HG03108 (cell line): Measurements from ENCODE around the gene SYT14.
"Not testable (repeated sequence)": the region's sequence is repeated elsewhere in the genome, so short reads cannot be mapped to it uniquely, and the experiment has no call there.

ENCODE experiments used
- ATAC-seq: cut with Tn5 transposase; IDR thresholded peaks from one replicate; pipeline ENCODE4 v1.9.1; 2021; ENCODE audit warnings: moderate library complexity; ENCODE audit not compliant: unreplicated experiment

The SYT14 gene

DNA sequence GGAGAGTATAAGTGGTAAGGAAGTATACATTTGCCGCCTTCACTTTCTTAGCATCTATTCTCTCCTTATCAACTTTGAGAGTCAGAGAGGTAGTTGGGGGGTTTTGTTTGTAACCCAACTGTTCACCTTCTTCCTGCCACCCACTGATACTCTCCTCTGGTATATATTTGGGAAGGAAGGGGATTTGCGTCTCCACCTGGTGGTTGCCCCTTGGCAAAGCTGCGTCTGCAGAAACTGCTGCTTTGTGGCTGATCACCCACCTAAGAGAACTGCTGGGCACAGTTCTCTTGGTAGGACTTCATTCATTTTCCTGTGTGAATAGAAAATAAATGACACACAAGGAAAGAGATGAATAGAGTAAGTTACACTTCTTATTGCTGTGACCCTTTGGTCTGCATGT lies 87.0 kb downstream of the SYT14 start:
- no peak for ATAC-seq

DNA sequence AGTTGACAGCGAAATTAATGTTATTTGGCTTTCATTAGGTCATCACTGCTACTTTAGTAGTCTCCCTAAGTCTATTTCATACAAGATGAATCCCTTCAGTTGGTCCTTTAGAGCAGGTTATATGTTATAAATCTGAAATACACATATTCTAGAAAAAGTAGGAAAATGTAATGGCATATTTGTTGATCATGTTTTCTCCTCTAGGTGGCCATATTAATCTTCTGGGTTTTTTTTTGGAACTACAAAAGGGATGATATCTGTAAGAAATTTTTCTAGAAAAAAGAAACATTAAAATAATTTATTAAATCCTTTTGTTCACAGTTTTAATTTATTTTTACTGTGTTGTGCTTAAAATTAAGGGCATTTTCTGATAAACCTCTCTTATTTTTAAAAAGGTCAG lies 87.9 kb downstream of the SYT14 start:
- no peak for ATAC-seq

DNA sequence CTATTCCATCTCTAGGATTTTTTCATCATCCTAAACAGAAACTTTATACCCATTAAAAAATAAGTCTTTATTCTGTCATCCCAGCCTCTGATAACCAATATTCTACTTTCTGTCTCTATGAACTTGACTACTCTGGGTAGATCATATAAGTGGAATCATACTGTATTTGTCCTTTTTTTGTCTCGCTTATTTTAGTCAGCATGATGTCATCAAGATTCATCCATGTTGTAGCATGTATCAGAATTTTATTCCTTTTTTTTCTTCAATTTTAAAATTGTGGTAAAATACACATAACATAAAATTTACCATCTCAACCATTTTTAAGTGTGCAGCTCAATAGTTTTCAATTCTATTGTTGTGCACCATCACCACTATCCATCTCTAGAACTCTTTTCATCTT lies 90.0 kb downstream of the SYT14 start:
- no peak for ATAC-seq

DNA sequence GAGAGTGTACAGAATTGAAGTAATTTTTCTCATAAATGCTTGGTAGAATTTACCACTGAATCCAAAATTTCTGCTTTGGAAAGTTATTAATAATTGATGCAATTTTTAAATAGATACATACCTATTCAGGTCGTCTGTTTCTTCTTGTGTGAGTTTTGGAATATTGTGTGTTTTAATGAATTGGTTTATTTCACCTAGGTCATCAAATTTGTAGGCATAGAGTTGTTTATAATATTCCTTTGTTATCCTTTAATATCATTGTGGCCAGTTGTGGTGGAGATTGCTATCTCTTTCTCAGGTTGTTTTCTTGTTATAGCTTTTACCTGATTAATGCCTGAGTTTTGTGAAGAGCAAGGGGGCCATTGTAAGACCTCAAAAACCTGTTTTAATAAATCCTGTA lies 93.5 kb downstream of the SYT14 start:
- ATAC-seq, result no peak

DNA sequence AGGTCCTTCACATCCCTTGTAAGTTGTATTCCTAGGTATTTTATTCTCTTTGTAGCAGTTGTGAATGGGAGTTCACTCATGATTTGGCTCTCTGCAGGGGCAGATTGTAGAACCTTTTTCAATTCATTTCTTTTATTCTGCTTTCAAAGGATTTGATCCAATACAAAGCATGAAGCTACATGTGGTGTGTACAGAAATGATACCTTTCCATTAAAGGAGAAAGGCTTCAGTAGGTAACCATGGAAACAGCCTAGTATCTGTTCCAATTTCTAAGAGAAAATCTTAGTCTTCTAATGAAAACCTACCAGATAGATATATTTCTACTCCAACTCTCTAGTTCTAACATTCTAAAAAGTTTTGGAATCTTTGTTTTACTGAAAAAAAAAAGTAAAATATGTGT lies 105.0 kb downstream of the SYT14 start:
- no peak for ATAC-seq

DNA sequence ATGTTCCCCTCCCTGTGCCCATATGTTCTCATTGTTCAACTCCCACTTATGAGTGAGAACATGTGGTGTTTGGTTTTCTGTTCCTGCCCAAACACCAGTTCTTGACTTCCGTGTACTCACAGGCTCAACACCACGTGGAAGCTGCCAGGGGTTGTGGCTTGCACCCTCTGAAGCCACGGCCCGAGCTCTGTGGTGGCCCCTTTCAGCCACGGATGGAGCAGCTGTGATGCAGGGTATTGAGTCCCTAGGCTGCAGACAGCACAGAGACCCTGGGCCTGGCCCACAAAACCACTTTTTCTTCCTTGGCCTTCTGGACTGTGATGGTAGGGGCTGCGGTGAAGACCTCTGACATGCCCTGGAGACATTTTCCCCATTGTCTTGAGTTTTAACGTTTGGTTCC lies 111.6 kb downstream of the SYT14 start:
- ATAC-seq, result no peak

DNA sequence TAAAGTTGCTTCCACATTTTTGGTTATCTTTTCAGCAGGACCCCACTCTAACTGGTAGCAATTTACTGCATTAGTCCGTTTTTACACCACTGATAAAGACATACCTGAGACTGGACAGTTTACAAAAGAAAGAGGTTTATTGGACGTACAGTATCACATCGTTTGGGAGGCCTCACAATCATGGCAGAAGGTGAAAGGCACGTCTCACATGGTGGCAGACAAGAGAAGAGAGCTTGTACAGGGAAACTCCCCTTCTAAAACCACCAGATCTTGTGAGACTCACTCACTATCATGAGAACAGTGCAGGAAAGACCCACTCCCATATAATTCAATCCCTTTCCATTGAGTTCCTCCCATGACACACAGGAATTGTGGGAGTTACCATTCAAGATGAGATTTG lies 112.5 kb downstream of the SYT14 start:
- not testable (repeated sequence) for ATAC-seq

DNA sequence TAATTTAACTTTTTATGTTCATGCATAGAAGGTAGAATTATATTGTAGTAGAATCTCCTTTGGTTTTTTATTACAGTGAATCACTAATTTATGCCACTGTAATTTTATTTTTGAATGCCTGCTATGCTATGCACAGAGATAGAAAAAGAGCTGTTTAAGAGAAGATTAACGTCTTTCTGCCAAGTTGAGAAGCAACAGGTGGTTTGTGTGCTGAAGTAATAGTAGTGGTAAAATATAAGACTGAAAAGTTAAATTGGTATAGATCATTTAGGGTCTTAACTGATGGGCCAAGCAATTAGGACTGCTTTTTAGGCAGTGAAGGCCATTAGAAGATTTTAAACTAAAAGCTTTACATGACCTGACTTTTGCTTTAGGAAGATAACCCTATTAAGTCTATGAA lies 115.1 kb downstream of the SYT14 start:
- ATAC-seq, result no peak

DNA sequence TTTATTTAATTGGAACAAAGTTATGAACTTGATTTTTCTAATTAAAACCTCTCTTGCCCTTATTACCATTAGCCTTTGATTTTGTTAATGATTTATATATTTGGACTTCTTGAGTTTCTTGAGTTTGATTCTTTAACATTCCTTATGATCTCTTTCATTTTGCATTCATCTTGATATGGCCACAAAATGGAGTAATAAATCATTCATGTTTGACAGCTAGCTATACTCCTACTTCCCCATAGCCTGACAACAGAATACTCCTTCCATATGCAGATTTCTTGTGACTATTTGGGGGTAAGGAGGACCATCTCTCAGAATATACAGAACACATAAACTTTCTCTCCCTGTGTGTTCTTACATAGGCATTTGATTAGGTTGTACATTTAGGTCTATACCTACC lies 119.6 kb downstream of the SYT14 start:
- no peak for ATAC-seq

DNA sequence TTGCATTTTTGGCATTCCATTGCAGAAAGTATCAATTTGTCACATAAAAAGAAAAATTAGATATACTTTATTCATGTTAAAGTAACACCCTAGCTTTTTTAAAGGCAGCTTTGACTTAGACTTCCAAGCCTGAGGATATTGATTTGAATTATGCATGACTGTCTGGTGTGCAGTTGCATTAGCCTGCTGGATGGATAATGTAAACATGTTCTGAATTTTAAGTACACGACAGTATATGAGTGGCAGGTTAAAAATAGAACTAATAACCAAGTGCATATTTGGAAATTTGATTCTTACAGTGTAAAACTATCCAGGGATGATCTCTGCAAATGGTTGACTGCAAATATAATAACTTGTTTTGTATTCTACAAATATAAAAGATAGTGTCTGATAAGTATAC lies 124.0 kb downstream of the SYT14 start:
- no peak for ATAC-seq

DNA sequence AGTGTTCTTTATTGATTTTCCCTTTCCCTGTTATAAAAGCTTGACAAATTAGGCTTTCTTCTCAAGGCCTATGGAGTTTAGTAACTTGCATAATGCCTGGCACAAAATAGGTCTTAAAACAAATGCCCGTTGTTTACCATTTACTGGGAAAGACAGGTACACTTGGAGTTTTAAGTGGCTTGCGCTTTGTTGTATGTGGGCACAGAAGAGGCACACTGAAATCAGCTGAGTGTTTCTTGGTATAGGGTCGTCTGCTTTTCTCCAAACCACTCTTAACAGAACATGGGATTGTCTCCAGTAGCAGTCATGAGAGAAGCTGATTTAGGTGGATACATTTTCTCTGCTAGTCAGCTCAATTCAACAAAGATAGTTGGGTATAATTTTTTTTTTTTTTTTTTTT lies 132.5 kb downstream of the SYT14 start:
- ATAC-seq, result no peak

DNA sequence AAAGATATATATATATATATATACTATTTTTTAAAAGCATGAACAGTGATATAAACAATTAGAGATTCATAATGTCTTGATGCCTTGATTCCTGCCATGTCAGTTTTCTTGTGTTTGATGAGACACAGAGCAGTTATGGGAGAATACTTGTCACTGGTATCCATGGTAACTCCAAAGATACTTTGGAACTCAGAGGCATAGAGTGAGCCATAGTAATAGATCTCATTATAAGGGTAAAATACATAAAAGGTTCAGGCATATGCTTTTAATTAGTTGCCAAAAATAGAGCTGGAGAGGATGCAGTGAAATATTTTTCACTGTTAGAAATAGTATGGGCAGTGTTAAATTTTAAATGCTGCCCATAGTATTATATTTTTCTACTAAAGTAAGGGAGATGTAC lies 134.1 kb downstream of the SYT14 start:
- ATAC-seq, result no peak

DNA sequence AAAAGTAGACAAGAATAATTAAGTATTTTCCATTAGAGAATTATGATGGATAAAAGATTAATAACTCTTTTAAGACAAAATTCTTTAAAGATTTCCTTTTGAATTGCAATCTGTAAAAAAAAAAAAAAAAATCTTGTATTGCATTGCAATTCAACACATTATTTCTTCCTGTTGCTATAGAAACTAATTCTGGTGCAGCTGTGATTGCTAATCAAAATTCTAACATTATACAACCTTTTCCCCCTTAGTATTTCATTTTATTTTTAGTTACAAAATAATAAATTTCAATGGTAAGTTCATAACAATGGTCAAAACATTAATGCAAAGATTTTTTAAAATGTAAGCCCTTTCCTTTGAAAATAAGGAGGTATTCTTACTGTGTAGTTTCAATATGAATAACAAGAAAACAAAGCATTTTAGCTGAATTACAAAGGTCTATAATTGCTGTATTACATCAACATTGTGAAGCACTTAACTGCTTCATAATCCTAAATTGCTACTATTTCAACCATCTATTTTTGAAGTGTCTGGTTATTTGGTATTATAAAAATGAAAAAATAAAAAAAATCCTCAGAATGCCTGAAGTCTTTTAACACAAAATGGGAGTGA lies 135.0 kb downstream of the SYT14 start:
- no peak for ATAC-seq

DNA sequence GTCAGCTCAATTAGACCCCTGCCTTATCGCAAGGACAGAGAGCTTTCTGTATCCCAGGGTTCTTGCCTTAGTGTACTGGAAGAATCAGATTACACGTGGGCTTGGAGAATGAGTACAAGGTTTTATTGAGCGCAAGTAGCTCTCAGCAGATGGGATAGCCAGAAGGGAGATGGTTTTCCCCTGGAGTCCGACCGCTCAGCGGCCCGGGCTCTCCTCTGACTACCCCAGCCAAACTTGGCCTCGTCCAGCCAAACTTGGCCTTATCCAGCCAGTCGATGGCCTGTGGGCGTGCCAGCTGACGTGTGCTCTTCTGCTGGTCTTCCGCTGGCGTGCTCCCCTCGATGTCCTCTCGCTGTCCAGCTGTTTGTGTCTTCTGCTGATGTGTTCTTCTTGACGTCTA lies 136.9 kb downstream of the SYT14 start:
- no peak for ATAC-seq

DNA sequence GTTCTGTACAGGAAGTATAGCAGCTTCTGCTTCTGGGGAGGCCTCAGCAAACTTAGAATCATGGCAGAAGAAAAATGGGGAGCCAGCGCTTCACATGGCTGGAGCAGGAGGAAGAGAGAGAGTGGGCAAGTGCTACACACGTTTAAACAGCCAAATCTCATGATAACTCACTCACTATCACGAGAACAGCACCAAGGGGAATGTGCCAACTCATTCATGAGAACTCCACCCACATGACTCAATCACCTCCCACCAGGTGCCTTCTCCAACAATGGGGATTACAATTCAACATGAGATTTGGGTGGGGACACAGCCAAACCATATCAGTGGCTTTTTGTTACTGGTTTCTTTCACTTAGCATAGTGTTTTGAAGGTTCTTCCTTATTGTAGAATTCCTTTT lies 138.6 kb downstream of the SYT14 start:
- no peak for ATAC-seq

DNA sequence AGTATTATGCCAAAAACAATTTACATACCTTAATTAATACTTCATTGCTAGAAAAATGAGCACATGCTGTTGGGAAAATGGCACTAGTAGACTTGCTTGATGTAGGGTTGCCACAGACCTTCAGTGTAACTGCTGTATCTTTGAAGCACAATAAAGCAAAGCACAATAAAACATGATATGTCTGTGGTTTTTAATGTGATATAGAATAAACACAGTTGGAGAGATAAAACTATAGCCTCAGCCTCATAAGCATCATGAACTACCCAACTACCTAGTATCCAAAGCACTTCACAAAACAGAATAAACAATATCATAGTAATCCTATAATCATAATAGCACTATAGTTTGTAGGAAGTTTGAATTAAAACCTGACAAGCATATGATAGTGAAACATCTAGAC lies 143.5 kb downstream of the SYT14 start:
- ATAC-seq, result no peak

DNA sequence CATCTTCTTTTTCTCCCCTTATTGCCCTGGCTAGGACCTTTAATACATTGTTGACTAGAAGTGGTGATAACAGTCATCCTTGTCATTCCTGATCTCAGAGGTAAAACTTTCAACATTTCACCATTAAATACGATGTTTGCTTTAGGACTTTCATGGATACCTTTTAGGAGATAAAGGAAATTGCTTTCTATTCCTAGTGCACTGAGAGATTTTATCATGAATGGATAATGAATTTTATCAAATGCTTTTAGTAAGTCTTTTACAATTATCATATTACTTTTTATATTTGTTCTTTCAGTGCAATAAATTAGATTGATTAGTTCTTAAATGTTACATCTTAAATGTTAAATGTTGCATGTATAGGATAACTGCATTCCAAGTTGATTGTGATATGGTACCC lies 147.3 kb downstream of the SYT14 start:
- ATAC-seq, result no peak

DNA sequence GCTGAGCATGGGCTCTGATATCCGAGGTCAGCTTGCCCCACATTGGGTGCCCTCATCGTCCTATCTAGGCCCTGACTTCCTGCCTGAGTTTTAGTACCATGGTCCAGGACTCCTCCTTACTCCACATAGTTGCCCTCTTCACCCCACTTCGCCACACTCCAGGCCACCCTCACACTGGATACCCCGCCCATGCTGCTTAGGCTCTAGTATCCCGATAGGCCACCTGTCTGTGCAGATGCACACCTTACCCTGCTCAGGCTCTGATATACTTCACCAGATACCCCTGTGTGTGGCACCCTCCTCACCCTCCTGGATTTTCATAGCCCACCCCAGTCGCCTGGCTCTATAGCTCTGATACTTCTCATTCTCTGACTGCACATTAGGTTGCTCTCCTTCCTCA lies 149.0 kb downstream of the SYT14 start:
- no peak for ATAC-seq

DNA sequence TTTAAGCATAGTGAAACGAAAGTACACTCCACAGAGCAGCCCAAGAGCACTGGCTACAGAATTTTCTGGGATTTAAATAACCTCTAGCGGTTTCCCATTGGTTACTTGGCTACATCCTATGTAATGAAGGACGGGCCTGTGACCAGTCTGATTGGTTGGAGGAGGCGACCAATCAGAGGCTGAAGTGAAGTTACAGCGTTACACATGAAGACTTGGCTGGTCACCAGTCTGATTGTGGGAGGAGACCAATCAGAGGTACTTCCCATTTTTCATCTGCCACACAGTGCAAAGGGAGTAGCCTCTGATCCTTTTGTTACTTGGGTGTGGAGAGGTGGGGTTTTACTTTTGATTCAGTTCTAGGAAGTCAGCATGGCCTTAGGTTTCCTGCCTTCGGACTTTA lies 151.8 kb downstream of the SYT14 start:
- ATAC-seq, result no peak

DNA sequence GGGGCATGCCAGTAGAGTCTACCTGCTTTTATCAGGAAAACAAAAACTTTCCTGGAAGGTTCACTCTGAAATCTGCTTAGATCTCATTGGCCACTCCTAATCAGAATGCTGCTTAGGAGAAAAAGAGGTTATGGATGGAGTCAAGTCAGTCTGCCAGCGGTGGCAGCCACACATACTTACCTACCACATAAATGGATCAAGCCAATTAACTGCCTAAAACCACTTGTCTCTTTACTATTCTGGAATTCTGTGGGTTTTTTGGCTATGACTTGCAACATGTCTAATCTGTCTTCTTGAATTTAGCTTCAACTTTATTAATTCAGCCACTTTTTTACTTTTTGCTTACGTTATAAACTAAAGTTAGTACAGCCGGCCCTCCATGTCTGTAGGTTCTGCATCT lies 154.3 kb downstream of the SYT14 start:
- no peak for ATAC-seq

DNA sequence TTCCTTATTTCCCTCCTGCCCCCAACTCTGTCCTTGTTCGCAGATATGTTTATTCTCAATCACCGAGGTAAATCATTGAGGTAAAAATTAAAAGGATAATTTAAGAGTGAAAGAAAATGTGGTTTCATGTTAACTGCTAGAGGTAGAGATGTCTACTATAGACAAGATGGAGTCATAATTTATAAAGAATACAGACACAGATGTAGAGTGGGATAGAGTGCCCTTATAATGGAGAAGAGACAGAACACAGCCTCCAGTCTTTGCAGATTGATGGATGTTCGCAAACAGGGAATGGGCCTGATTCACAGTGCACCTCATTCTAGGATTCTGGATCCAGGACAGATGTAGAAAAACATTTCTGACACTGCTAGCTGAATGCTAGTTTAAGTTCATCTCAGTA lies 155.4 kb downstream of the SYT14 start:
- ATAC-seq, result no peak

DNA sequence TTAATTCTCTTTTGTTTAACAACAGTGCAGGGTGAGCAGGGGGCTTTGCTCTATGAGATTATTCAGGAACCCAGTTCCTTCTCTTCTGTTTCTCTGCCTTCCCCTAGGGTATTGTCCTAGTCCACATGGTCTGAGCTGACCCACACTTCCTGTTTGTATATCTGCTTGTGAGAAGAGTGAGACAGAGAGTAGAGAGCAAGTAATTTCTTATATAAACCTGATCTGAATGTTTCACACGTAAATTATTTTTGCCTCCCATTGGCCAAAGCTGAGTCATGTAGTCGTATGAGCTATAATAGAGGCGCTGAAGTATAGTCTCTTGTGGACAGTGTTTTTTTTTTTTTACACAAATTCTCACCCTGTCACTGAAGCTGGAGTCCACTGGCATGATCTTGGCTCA lies 160.3 kb downstream of the SYT14 start:
- no peak for ATAC-seq

DNA sequence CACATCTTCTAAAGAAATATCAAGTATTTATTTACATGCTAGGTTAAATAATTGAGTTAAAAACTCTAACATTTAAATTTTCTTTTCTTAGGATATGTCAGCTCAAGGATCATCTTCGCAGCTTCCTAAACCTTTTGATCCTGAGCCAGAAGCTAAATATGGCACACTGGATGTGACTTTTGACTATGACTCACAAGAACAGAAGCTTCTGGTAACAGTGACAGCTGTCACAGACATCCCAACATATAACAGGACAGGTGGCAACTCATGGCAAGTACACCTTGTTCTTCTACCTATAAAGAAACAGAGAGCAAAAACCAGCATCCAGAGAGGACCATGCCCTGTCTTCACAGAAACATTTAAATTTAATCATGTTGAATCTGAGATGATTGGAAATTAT lies 161.9 kb downstream of the SYT14 start:
- no peak for ATAC-seq

DNA sequence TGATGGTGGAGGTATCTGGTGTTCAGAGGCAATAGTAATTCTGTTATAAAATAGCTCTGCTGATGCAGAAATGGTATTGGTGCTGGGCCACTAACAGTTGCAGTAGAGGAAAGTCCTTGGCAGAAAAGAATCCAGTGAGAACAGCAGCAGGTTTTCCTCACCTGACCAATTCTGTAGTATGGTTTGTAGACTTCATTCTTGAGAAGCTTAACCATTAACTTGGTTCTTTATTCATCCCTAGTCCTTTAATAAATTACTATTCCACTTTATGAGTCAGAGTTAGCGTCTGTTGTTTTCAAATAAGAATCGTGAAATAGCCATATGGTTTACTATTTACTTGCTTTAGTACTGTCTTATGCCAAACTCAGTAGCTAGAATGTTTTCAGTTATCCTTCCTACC lies 166.1 kb downstream of the SYT14 start:
- no peak for ATAC-seq
